Activated CD8-positive, alpha-beta T cell treated with anti-CD3 and anti-CD28 coated beads for 36 hours (primary cell): ENCODE data around the gene KCNIP1. TPM values are rescaled to one million over a fixed set of nuclear protein-coding genes. Genes with fewer than 3 reads are reported as not detected.
A peak's percentile ranks its signal among the peaks of the same experiment; 100 is the strongest.

Source experiments
- ATAC-seq: fragments of 200-7000 bp; cut with Tn5 transposase; one replicate; pipeline ENCODE4 v1.10.0; 2021; ENCODE audit warnings: mild to moderate bottlenecking, moderate library complexity
- CTCF ChIA-PET: fragments of 350-600 bp; sonication (Branson Sonifier 250); formaldehyde crosslinking; loops from one replicate; lab custom pipeline; 2021; ENCODE audit warnings: antibody characterized with exemption; lab: Charles Lee
- POLR2A ChIA-PET: fragments of 350-600 bp; sonication (Branson Sonifier 250); formaldehyde crosslinking; loops from one replicate; lab custom pipeline; 2021; ENCODE audit warnings: antibody characterized with exemption; lab: Charles Lee
- DNase-seq: peaks from one replicate; pipeline ENCODE4 v3.0.0-alpha.2; 2020
- H3K27ac Mint-ChIP-seq: one replicate; pipeline ENCODE4 v1.8.0; 2021; ENCODE audit warnings: mild to moderate bottlenecking, mixed read lengths
- H3K27me3 Mint-ChIP-seq: one replicate; pipeline ENCODE4 v1.8.0; 2021; ENCODE audit warnings: mixed read lengths
- H3K36me3 Mint-ChIP-seq: one replicate; pipeline ENCODE4 v1.8.0; 2021; ENCODE audit warnings: low read depth, mixed read lengths
- H3K4me1 Mint-ChIP-seq: one replicate; pipeline ENCODE4 v1.8.0; 2021; ENCODE audit warnings: low read depth, mixed read lengths
- H3K4me3 Mint-ChIP-seq: one replicate; pipeline ENCODE4 v1.8.0; 2021; ENCODE audit warnings: mild to moderate bottlenecking, moderate library complexity, mixed read lengths
- H3K9me3 Mint-ChIP-seq: one replicate; pipeline ENCODE4 v1.8.0; 2021; ENCODE audit warnings: mixed read lengths
- CTCF ChIP-seq: fragments of 200-600 bp; IDR thresholded peaks from one replicate; pipeline ENCODE4 v1.8.0; 2022; ENCODE audit warnings: antibody characterized with exemption, mild to moderate bottlenecking
- intact Hi-C: fragments of 100-400 bp; cut with micrococcal nuclease; formaldehyde crosslinking; loops from one replicate; pipeline ENCODE4 v1.10.0; 2022
- total RNA-seq, 2 experiments: library from RNA; stranded (reverse); gene quantifications; one replicate each; pipeline ENCODE4 v1.2.3, GENCODE V29; 2021

KCNIP1 gene
- total RNA-seq, 2 experiments from 2014 or later: not detected

GRCh38 chr5:170619869-170620268 is 116.0 kb downstream of the KCNIP1 start:
- no peak for DNase-seq
- no peaks in the 10 kb centered on the region for H3K9me3 Mint-ChIP-seq
- H3K36me3 Mint-ChIP-seq: no peaks in the 10 kb centered on the region
- ChIA-PET CTCF (interaction anchor here (0.9 to 9.1 kb wide), 5 partner anchors 10 to 187 kb away, joined by 4 to 78 read pairs (median 5); no protein-coding TSS in a partner anchor), POLR2A (no interaction called here)
- H3K4me1 Mint-ChIP-seq: no peaks in the 10 kb centered on the region
- no peak for TF ChIP-seq CTCF
- peaks cover 6% of the 10 kb centered on the region for H3K27me3 Mint-ChIP-seq
- no peak overlapping the region for H3K27ac Mint-ChIP-seq
- H3K4me3 Mint-ChIP-seq: no peak overlapping the region
- intact Hi-C loops: loop anchor here (5.0 to 10.0 kb wide), 2 partner anchors 183 to 515 kb away; partner anchors contain the start of gene FOXI1
- ATAC-seq: no peak

GRCh38 chr5:170622933-170623332 is 119.1 kb downstream of the KCNIP1 start:
- CTCF ChIA-PET: interaction anchor here (1.1 to 9.1 kb wide), 3 partner anchors 13 to 190 kb away, joined by 3 to 78 read pairs (median 8); no protein-coding TSS in a partner anchor
- H3K9me3 Mint-ChIP-seq: no peaks in the 10 kb centered on the region
- POLR2A ChIA-PET: interaction anchor here (1.4 kb wide), 1 partner anchor 10 kb away, joined by 4 read pairs; no protein-coding TSS in a partner anchor
- no peak for ATAC-seq
- H3K36me3 Mint-ChIP-seq: no peaks in the 10 kb centered on the region
- no peak overlapping the region for H3K27ac Mint-ChIP-seq
- no peaks in the 10 kb centered on the region for H3K4me1 Mint-ChIP-seq
- no peak for DNase-seq
- no peak for TF ChIP-seq CTCF
- intact Hi-C loops: loop anchor here (5.0 kb wide), 1 partner anchor 186 kb away; no protein-coding TSS in a partner anchor
- H3K27me3 Mint-ChIP-seq: peaks cover 6% of the 10 kb centered on the region
- H3K4me3 Mint-ChIP-seq: no peak overlapping the region

- Mint-ChIP-seq H3K9me3 (no peaks in the 10 kb centered on the region), H3K36me3 (no peaks in the 10 kb centered on the region), H3K27me3 (peaks cover 6% of the 10 kb centered on the region), H3K4me1 (no peaks in the 10 kb centered on the region), H3K27ac (no peak overlapping the region), H3K4me3 (no peak overlapping the region)
- POLR2A ChIA-PET: interaction anchor here (1.4 kb wide), 1 partner anchor 9 kb away, joined by 4 read pairs; no protein-coding TSS in a partner anchor
- DNase-seq: peak; percentile 53
- no peak for ATAC-seq
- intact Hi-C loops: loop anchor here (5.0 kb wide), 1 partner anchor 186 kb away; no protein-coding TSS in a partner anchor
- CTCF ChIA-PET: interaction anchor here (0.6 to 9.1 kb wide), 9 partner anchors 10 to 217 kb away, joined by 3 to 78 read pairs (median 3); no protein-coding TSS in a partner anchor
- peak; percentile 63 for TF ChIP-seq CTCF
Observed at GRCh38 chr5:170623576-170624181, 119.9 kb downstream of the KCNIP1 start.

DNA sequence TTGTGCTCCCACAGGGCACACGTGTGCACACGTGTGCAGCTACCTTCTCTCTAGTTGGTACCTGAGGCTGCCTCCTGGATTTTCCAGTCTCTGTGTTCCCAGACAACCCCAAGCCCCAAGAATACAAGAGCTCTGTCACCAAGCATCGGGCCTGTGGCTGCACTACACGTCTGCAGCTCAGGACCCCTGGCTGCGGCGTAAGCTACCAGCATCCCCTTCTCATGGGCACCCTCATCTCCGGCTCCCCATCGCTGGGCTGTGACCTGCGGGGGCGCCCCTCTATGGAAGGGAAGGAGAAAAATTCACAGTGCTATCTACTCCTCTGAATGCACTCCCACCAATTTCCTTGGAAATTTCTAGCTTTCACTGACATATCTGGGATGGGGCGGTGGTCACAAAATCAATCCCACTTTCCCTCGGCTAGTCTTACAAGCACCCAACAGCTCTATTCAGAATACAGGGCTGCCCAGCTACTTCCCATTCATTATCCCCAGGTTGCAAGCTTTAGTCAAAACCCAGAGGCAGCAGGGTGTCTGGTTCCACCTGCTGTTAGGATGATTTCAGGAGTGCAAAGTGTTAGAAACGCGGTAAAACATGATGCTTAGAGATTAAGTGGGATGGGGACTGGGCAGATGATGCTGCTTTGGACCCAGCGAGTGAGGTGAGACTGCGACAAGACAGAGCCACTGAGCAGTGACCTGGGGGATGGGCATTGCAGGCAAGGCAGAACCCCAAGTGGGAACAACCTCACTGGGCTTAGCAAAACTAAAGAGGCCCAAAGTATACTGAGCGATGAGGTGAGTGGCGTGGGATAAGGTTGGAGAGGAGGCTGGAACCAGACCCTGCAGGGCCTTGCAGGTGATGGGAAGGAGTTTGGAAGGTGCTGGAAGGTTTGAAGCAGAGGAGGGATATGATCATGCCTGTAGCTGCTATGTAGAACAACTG is 121.7 kb downstream of the KCNIP1 start:
- peaks cover 6% of the 10 kb centered on the region for H3K27me3 Mint-ChIP-seq
- intact Hi-C loops: no loop called here

More for the DNA sequence above, 121.7 kb downstream of the KCNIP1 start:
- POLR2A ChIA-PET: no interaction called here
- CTCF ChIA-PET: interaction anchor here (0.6 to 9.1 kb wide), 6 partner anchors 10 to 192 kb away, joined by 3 to 78 read pairs (median 3); no protein-coding TSS in a partner anchor
- DNase-seq: no peak
- Mint-ChIP-seq H3K9me3 (no peaks in the 10 kb centered on the region), H3K4me3 (no peak overlapping the region), H3K36me3 (no peaks in the 10 kb centered on the region), H3K4me1 (no peaks in the 10 kb centered on the region), H3K27ac (no peak overlapping the region)
- no peak for ATAC-seq
- TF ChIP-seq CTCF: no peak
